Liver (tissue), 9 donors: ENCODE results near the gene SAPCD2. TPM values are rescaled to one million over a fixed set of nuclear protein-coding genes. Genes with fewer than 3 reads are reported as not detected.

ENCODE experiments used
- DNase-seq: peaks from one replicate; pipeline ENCODE4 v3.0.0-alpha.2; 2017; ENCODE audit warnings: low spot score
- H3K27ac ChIP-seq, 2 donors: one replicate each; pipeline ENCODE4 v1.7.0; 2013; ENCODE audit warnings: inconsistent platforms in 2 of 2, low read length in 2 of 2, control low read depth in 1 of 2, low read depth in 1 of 2, mild to moderate bottlenecking in 1 of 2
- H3K27me3 ChIP-seq, 4 donors: one replicate each; pipeline versions ENCODE4 v1.6.1 to v1.7.0; 2013; ENCODE audit warnings: low read length in 3 of 4, inconsistent platforms in 1 of 4, mild to moderate bottlenecking in 1 of 4, moderate library complexity in 1 of 4; ENCODE audit not compliant: control insufficient read depth in 4 of 4, insufficient read depth in 4 of 4
- H3K36me3 ChIP-seq, 4 donors: one replicate each; pipeline versions ENCODE4 v1.6.1 to v1.7.0; 2013; ENCODE audit warnings: low read length in 3 of 4, mild to moderate bottlenecking in 3 of 4, low read depth in 1 of 4, moderate library complexity in 1 of 4; ENCODE audit not compliant: control insufficient read depth in 4 of 4, insufficient read depth in 3 of 4
- H3K4me1 ChIP-seq, 4 donors: one replicate each; pipeline versions ENCODE4 v1.6.1 to v1.7.0; 2013; ENCODE audit warnings: low read length in 3 of 4, mild to moderate bottlenecking in 3 of 4, moderate library complexity in 1 of 4; ENCODE audit not compliant: control insufficient read depth in 4 of 4, insufficient read depth in 4 of 4
- H3K4me3 ChIP-seq, 3 donors: one replicate each; pipeline versions ENCODE4 v1.6.1 to v1.7.0; 2013; ENCODE audit warnings: low read length in 3 of 3, control low read depth in 1 of 3, low read depth in 1 of 3, mild to moderate bottlenecking in 1 of 3
- H3K9ac ChIP-seq, 2 donors: one replicate each; pipeline ENCODE4 v1.7.0; 2013; ENCODE audit warnings: low read length in 2 of 2, mild to moderate bottlenecking in 2 of 2, moderate library complexity in 2 of 2, control low read depth in 1 of 2, low read depth in 1 of 2
- H3K9me3 ChIP-seq, 4 donors: one replicate each; pipeline versions ENCODE4 v1.6.1 to v1.7.0; 2013; ENCODE audit warnings: low read length in 3 of 4; ENCODE audit not compliant: control insufficient read depth in 4 of 4
- EGR1 ChIP-seq, 2 donors: IDR thresholded peaks; 2 replicates each; pipeline ENCODE4 v1.6.1; 2016 to 2018; ENCODE audit warnings: antibody characterized with exemption in 2 of 2, low read depth in 2 of 2
- FOXA1 ChIP-seq: IDR thresholded peaks from 2 replicates; pipeline ENCODE4 v1.6.1; 2016; ENCODE audit warnings: antibody characterized with exemption
- HNF4A ChIP-seq, 2 donors: conservative IDR thresholded peaks; 2 replicates each; pipeline ENCODE4 v1.6.1; 2016; ENCODE audit warnings: antibody characterized with exemption in 2 of 2, mild to moderate bottlenecking in 2 of 2
- HNF4G ChIP-seq: IDR thresholded peaks from 2 replicates; pipeline ENCODE4 v1.6.1; 2016; ENCODE audit warnings: antibody characterized with exemption
- JUND ChIP-seq, 2 donors: IDR thresholded peaks; 2 replicates each; pipeline ENCODE4 v1.6.1; 2016; ENCODE audit warnings: antibody characterized with exemption in 2 of 2
- NR2F2 ChIP-seq: IDR thresholded peaks from 2 replicates; pipeline ENCODE4 v1.6.1; 2016; ENCODE audit warnings: antibody characterized with exemption
- RXRA ChIP-seq, 2 donors: IDR thresholded peaks; 2 replicates each; pipeline ENCODE4 v1.6.1; 2017 to 2018; ENCODE audit warnings: antibody characterized with exemption in 2 of 2, mild to moderate bottlenecking in 1 of 2
- SP1 ChIP-seq: IDR thresholded peaks from 2 replicates; pipeline ENCODE4 v1.6.1; 2018; ENCODE audit warnings: antibody characterized with exemption, mild to moderate bottlenecking
- YY1 ChIP-seq: IDR thresholded peaks from 2 replicates; pipeline ENCODE4 v1.6.1; 2016; ENCODE audit warnings: antibody characterized with exemption, mild to moderate bottlenecking
- WGBS: extraction: QIAGEN DNeasy Blood & Tissue Kit; methylation state at CpG from one replicate; pipeline ENCODE4 v1.1.7; 2013; 5-methylcytosine and 5-hydroxymethylcytosine counted together
- polyA plus RNA-seq, 2 donors: library from polyadenylated mRNA; stranded (reverse) in 1 of 2; unstranded in 1 of 2; fragments of 200-250 nt in 1 of 2; fragments of >200 nt in 1 of 2; fragmentation: Nextera tagmentation in 1 of 2; extraction: Ambion mirVana in 1 of 2; gene quantifications; one replicate each; pipeline versions ENCODE4 v1.2.1 to v1.2.3, GENCODE V29; 2013 to 2015
- total RNA-seq, 2 donors: library from RNA; depleted of rRNA; stranded (reverse); fragments of >200 nt; gene quantifications; one replicate each; pipeline ENCODE4 v1.2.3, GENCODE V29; 2014
- TF ChIP-seq, protein P1 (sequence below): IDR thresholded peaks from 2 replicates; pipeline ENCODE4 v1.6.1; 2016; ENCODE audit warnings: antibody characterized with exemption
- TF ChIP-seq, protein P2 (sequence below): fragments of 150-350 bp; IDR thresholded peaks from 2 replicates; pipeline ENCODE4 v1.5.1; 2017; ENCODE audit warnings: improper control_type of control experiment, low read depth, low read length; ENCODE audit not compliant: missing input control
- TF ChIP-seq, protein P3 (sequence below): IDR thresholded peaks from 2 replicates; pipeline ENCODE4 v1.6.1; 2016; ENCODE audit warnings: antibody characterized with exemption
- TF ChIP-seq, protein P4 (sequence below): IDR thresholded peaks from 2 replicates; pipeline ENCODE4 v1.6.1; 2016; ENCODE audit warnings: antibody characterized with exemption, mild to moderate bottlenecking
- donor health status: healthy.
- donor health status: healthy.
- donor health status: healthy.
- donor health status: healthy.
- donor health status: healthy.

The SAPCD2 gene
- total and polyA plus RNA-seq, 4 donors: 0.06 to 1.8 (median 0.23) TPM

DNA sequence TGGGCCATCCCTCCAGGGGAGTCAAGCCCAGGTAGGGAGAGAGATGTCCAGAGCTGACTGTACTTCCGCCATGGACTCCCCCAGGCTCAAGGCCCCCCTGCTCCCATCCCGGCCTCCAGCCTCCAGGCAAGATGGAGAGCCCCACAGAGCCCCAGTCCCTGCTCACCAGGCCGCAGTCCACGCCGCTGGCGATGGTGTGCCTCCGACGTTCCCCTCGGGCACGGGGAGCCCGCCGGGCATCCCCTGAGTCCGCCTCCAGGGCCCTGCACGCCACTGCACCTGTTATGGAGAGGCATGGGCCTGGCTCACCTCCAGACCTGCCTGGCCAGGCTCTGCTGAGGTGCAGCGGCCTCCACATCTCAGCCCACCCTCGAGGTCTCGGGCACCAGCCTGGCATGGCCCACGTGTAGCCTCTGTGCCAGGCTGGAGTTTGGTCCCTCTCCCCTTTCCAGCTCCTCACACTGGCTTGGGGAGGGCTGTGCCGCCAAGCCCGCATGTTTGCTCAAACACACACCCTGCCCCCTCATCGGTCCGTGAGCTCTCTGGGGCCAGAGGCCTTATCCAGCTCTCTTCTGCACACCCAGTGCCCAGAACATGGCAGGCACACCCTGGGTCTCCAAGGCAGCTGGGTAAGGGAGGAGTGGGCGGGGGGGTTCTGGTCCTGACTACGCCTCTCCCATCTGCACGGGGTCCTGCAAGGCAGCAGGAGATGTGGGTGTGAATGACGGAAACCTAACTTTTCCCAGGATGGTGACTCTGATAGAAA lies 4.1 kb downstream of the SAPCD2 start:
- H3K4me1 ChIP-seq: peaks cover 4 to 17% (median 5%) of the 10 kb centered on the region in 4 donors
- H3K9ac ChIP-seq: no peak overlapping the region
- WGBS: 76% methylated on average over 26 of the region's 26 CpGs
- no peak for DNase-seq
- TF ChIP-seq, protein P1, sequence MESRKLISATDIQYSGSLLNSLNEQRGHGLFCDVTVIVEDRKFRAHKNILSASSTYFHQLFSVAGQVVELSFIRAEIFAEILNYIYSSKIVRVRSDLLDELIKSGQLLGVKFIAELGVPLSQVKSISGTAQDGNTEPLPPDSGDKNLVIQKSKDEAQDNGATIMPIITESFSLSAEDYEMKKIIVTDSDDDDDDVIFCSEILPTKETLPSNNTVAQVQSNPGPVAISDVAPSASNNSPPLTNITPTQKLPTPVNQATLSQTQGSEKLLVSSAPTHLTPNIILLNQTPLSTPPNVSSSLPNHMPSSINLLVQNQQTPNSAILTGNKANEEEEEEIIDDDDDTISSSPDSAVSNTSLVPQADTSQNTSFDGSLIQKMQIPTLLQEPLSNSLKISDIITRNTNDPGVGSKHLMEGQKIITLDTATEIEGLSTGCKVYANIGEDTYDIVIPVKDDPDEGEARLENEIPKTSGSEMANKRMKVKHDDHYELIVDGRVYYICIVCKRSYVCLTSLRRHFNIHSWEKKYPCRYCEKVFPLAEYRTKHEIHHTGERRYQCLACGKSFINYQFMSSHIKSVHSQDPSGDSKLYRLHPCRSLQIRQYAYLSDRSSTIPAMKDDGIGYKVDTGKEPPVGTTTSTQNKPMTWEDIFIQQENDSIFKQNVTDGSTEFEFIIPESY: no peak
- TF ChIP-seq JUND (IDR thresholded peaks at IDR 0.05): no peak
- no peak for TF ChIP-seq FOXA1
- TF ChIP-seq HNF4A (conservative IDR thresholded peaks at IDR 0.05): no peak
- TF ChIP-seq, protein P2, sequence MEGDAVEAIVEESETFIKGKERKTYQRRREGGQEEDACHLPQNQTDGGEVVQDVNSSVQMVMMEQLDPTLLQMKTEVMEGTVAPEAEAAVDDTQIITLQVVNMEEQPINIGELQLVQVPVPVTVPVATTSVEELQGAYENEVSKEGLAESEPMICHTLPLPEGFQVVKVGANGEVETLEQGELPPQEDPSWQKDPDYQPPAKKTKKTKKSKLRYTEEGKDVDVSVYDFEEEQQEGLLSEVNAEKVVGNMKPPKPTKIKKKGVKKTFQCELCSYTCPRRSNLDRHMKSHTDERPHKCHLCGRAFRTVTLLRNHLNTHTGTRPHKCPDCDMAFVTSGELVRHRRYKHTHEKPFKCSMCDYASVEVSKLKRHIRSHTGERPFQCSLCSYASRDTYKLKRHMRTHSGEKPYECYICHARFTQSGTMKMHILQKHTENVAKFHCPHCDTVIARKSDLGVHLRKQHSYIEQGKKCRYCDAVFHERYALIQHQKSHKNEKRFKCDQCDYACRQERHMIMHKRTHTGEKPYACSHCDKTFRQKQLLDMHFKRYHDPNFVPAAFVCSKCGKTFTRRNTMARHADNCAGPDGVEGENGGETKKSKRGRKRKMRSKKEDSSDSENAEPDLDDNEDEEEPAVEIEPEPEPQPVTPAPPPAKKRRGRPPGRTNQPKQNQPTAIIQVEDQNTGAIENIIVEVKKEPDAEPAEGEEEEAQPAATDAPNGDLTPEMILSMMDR: no peak
- TF ChIP-seq SP1: no peak
- H3K4me3 ChIP-seq: no peak overlapping the region
- H3K36me3 ChIP-seq: no peaks in the 10 kb centered on the region
- H3K27ac ChIP-seq: no peak overlapping the region
- no peaks in the 10 kb centered on the region for H3K9me3 ChIP-seq
- H3K27me3 ChIP-seq: peaks cover 0 to 13% (median 1%) of the 10 kb centered on the region in 4 donors

DNA sequence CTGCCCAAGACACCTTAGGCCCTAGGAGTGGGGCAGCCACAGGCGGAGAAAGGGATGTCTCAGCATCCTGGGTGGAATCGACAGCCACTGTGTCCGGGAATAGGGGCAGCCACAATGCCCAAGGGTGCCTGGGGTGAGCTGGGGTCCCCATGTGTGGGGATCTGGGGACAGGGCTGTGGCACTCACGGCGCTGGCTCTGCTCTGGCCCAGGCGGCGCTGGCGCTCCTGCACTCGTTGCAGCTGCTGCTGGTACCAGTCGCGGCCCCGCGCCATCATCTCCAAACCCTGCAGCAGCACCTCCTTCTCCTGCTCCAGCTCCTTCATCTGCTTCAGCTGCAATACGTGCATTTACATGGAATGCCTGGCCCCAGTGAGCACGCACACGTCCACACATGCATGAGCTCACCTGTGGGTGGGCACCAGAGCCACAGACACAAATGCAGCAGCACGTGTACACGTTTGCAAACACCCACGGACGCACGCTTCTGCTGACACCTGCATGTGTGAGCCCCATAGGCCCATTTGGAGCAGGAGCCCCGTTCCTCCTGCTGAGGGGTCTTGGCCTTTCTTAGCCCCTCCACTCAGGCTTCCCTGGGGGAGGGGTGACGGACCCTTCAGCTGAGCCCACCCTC lies 4.9 kb downstream of the SAPCD2 start:
- no peak overlapping the region for H3K27ac ChIP-seq
- TF ChIP-seq SP1: no peak
- TF ChIP-seq EGR1 (IDR thresholded peaks at IDR 0.05; ENCODE audit: low read depth in 2 of 2): no peak
- no peak for TF ChIP-seq HNF4A (conservative IDR thresholded peaks at IDR 0.05)
- TF ChIP-seq RXRA (IDR thresholded peaks at IDR 0.05): no peak
- TF ChIP-seq NR2F2: no peak
- no peak for TF ChIP-seq HNF4G
- TF ChIP-seq, protein P2: no peak
- TF ChIP-seq, protein P3, sequence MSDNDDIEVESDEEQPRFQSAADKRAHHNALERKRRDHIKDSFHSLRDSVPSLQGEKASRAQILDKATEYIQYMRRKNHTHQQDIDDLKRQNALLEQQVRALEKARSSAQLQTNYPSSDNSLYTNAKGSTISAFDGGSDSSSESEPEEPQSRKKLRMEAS: no peak
- TF ChIP-seq, protein P4, sequence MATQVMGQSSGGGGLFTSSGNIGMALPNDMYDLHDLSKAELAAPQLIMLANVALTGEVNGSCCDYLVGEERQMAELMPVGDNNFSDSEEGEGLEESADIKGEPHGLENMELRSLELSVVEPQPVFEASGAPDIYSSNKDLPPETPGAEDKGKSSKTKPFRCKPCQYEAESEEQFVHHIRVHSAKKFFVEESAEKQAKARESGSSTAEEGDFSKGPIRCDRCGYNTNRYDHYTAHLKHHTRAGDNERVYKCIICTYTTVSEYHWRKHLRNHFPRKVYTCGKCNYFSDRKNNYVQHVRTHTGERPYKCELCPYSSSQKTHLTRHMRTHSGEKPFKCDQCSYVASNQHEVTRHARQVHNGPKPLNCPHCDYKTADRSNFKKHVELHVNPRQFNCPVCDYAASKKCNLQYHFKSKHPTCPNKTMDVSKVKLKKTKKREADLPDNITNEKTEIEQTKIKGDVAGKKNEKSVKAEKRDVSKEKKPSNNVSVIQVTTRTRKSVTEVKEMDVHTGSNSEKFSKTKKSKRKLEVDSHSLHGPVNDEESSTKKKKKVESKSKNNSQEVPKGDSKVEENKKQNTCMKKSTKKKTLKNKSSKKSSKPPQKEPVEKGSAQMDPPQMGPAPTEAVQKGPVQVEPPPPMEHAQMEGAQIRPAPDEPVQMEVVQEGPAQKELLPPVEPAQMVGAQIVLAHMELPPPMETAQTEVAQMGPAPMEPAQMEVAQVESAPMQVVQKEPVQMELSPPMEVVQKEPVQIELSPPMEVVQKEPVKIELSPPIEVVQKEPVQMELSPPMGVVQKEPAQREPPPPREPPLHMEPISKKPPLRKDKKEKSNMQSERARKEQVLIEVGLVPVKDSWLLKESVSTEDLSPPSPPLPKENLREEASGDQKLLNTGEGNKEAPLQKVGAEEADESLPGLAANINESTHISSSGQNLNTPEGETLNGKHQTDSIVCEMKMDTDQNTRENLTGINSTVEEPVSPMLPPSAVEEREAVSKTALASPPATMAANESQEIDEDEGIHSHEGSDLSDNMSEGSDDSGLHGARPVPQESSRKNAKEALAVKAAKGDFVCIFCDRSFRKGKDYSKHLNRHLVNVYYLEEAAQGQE: no peak
- TF ChIP-seq, protein P1: no peak
- no peak for TF ChIP-seq YY1
- no peak overlapping the region for H3K9ac ChIP-seq
- peaks cover 0 to 13% (median 1%) of the 10 kb centered on the region in 4 donors for H3K27me3 ChIP-seq
- no peaks in the 10 kb centered on the region for H3K36me3 ChIP-seq
- WGBS: 79% methylated on average over 23 of the region's 23 CpGs
- no peak overlapping the region for H3K4me3 ChIP-seq
- no peak for DNase-seq
- H3K9me3 ChIP-seq: no peaks in the 10 kb centered on the region
- peaks cover 2 to 13% (median 3%) of the 10 kb centered on the region in 4 donors for H3K4me1 ChIP-seq
